Neutrophil (primary cell): ENCODE measurements around the gene MYO7A.

ENCODE experiments used
- H3K27ac ChIP-seq: fragments of 200-600 bp; sonication (generic); 2 replicates; pipeline ENCODE4 v1.5.1; 2016; ENCODE audit warnings: mild to moderate bottlenecking, moderate library complexity
- H3K27me3 ChIP-seq: fragments of 200-600 bp; sonication (generic); 2 replicates; pipeline ENCODE4 v1.6.0; 2016; ENCODE audit warnings: mild to moderate bottlenecking
- H3K36me3 ChIP-seq: fragments of 200-600 bp; sonication (generic); 2 replicates; pipeline ENCODE4 v1.5.1; 2017
- H3K4me1 ChIP-seq, 2 experiments: fragments of 200-600 bp in 1 of 2; sonication (generic) in 1 of 2; 1 replicate in 1 of 2; 2 replicates in 1 of 2; pipeline versions ENCODE4 v1.5.1 to v1.6.1; 2013 to 2016; ENCODE audit warnings: low read depth in 1 of 2, low read length in 1 of 2, mild to moderate bottlenecking in 1 of 2, moderate library complexity in 1 of 2; ENCODE audit not compliant: control insufficient read depth in 1 of 2, insufficient read depth in 1 of 2
- H3K4me3 ChIP-seq, 2 experiments: fragments of 200-600 bp in 1 of 2; sonication (generic) in 1 of 2; 1 replicate in 1 of 2; 2 replicates in 1 of 2; pipeline ENCODE4 v1.5.1; 2013 to 2016; ENCODE audit warnings: low read depth in 1 of 2, low read length in 1 of 2, mild to moderate bottlenecking in 1 of 2, moderate library complexity in 1 of 2
- H3K9me3 ChIP-seq: fragments of 200-600 bp; sonication (generic); 2 replicates; pipeline ENCODE4 v1.5.1; 2016
- TF ChIP-seq, protein P1 (sequence below): fragments of 200-600 bp; sonication (generic); IDR thresholded peaks from 2 replicates; pipeline ENCODE4 v1.5.1; 2016; ENCODE audit warnings: antibody characterized with exemption

MYO7A gene

DNA sequence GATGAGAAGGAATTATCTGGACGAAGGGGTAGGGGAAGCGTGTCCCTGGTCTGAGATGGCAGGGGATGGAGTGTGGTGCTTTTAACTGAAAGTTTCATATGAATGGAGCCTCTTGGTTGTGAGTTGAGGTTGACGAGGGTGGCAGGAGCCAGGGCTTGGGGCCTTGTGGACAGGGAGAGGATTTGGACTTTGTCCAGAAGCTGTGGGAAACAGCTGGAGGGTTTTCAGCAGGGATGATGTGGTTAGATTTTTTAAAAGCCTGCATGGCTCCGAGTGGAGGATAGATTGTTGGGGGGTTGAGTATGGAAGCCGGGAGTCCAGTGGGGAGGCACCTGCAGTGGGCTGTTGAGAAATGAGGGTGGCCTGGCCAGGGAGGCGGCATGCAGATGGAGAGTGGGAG, 24.8 kb downstream of the MYO7A start:
- no peak overlapping the region for H3K4me3 ChIP-seq
- no peaks in the 10 kb centered on the region for H3K36me3 ChIP-seq
- H3K27me3 ChIP-seq, result peaks cover 68% of the 10 kb centered on the region
- no peaks in the 10 kb centered on the region for H3K9me3 ChIP-seq
- TF ChIP-seq, protein P1, sequence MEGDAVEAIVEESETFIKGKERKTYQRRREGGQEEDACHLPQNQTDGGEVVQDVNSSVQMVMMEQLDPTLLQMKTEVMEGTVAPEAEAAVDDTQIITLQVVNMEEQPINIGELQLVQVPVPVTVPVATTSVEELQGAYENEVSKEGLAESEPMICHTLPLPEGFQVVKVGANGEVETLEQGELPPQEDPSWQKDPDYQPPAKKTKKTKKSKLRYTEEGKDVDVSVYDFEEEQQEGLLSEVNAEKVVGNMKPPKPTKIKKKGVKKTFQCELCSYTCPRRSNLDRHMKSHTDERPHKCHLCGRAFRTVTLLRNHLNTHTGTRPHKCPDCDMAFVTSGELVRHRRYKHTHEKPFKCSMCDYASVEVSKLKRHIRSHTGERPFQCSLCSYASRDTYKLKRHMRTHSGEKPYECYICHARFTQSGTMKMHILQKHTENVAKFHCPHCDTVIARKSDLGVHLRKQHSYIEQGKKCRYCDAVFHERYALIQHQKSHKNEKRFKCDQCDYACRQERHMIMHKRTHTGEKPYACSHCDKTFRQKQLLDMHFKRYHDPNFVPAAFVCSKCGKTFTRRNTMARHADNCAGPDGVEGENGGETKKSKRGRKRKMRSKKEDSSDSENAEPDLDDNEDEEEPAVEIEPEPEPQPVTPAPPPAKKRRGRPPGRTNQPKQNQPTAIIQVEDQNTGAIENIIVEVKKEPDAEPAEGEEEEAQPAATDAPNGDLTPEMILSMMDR, result no peak
- peaks cover 0 to 2% of the 10 kb centered on the region in 2 experiments for H3K4me1 ChIP-seq
- no peak overlapping the region for H3K27ac ChIP-seq

DNA sequence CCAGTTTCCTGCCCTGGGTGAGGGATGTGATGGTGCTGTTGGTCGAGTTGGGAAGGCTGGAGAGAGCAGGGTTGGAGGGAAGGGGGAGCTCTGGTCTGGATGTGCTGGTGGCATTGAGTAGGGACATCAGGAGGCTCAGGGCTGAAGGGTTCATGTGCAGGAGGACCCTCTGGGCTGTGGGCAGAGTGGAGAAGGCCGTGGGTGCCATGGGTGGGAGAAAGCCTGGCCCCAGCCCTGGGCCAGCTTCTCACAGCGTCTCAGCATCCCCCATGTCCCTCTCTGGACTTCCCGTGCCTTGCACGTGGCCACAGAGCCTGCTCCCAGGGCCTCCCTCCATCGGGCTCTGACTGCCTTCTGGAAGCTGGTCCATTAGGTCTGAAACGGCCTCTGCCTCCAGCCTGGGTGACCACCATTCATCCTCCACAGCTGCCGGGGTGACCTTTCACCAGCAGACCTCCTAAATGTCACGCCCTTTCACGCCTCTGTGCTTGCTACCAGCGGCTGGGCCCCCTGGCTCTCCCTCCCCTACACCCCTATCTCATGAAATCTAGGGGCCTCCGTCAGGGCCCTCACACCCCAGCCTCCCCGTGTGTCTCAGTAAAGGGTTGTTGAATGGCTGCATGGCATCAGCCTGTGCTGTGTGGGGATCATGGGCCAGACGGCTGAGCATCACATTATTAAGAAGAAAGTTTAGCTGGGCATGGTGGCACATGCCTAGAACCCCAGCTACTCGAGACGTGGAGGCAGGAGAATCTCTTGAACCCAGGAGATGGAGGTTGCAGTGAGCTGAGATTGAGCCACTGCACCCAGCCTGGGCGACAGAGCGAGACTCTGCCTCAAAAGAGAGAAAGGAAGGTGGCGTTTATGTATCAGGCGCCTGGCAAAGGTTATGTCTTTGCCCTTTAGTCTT, 25.5 kb downstream of the MYO7A start:
- Histone ChIP-seq H3K27me3 (peaks cover 61% of the 10 kb centered on the region), H3K9me3 (no peaks in the 10 kb centered on the region), H3K4me1 (no peaks in the 10 kb centered on the region), H3K4me3 (no peak overlapping the region), H3K27ac (no peak overlapping the region), H3K36me3 (no peaks in the 10 kb centered on the region)
- TF ChIP-seq, protein P1, result no peak

DNA sequence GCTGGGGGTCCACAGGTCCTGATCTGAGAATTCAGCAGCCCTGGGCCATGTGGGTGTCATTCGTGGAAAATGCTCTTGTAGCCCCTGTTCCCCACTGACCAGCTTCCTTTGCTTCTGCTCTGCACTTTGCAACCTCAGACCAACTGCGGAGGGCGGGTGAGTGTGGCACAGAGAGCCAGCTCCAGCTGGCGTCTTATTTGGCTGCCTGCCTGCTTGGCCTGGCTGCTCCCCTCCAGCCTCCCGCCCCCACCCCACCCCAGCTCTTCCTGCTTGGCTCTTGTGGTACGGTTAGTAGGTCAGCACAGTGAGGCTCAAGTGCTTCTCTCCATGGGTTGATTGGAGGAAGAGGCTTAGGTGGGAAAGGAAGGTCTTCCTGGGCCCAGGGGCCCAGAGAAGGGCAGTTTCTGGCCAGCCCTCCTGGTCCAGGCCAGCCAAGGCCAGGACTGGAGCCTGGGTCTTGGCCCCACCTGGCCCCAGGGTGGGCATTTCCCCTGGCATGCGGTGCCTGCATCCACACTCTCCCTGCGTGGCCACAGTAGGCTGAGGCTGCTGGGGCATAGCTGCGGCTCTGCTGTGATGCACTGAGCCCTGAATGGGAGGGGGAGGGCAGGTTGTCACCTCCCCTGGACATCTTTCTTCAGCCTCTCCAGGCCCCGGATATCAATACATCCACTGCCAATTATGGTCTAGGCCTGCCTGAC, 26.5 kb downstream of the MYO7A start:
- Histone ChIP-seq H3K9me3 (no peaks in the 10 kb centered on the region), H3K27me3 (peaks cover 51% of the 10 kb centered on the region), H3K4me3 (no peak overlapping the region), H3K36me3 (no peaks in the 10 kb centered on the region), H3K27ac (no peak overlapping the region), H3K4me1 (no peaks in the 10 kb centered on the region)
- TF ChIP-seq, protein P1, result no peak

DNA sequence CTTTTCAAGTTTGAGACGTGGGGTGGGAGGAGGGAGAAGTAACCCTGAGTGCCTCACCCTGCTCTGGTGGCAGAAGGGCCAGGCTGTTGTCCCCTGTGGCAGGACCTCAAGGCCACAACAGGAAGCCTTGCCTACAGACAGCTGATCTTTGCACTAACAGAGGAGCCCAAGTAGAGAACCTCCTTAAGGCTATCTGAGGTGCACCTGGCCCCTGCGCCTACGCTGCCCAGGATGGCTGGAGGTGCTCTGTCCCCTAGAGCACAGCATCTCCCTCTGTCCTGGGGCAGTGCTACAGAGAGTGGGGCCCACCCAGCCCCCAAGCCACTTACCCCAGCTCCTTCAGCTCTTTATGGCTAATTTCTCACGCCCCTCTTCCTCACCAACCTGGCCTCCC, 27.0 kb downstream of the MYO7A start:
- H3K9me3 ChIP-seq, result no peaks in the 10 kb centered on the region
- no peaks in the 10 kb centered on the region for H3K36me3 ChIP-seq
- TF ChIP-seq, protein P1, result no peak
- H3K27me3 ChIP-seq, result peaks cover 46% of the 10 kb centered on the region
- H3K4me3 ChIP-seq, result no peak overlapping the region
- no peaks in the 10 kb centered on the region for H3K4me1 ChIP-seq
- H3K27ac ChIP-seq, result no peak overlapping the region

DNA sequence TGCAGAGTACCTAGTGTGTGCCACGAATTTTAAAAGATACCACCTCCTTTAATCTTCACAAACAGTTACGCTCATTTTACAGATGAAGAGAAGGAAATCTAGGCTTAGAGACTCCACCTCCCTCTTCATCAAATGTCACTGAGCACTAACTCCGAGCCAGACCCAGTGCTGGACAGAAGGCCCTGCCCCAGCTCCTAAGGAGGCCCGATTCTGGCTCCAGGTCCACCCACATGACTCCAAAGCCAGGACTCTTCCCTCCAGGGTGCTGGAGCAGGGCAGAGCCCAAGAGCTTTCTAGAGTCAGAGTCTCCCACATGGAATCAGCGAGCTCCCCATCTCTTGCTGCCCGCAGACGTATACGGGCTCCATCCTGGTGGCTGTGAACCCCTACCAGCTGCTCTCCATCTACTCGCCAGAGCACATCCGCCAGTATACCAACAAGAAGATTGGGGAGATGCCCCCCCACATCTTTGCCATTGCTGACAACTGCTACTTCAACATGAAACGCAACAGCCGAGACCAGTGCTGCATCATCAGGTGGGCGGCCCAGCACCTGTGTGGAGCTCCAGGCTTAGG, 27.6 kb downstream of the MYO7A start:
- H3K4me1 ChIP-seq, result no peaks in the 10 kb centered on the region
- TF ChIP-seq, protein P1, result no peak
- no peak overlapping the region for H3K27ac ChIP-seq
- no peak overlapping the region for H3K4me3 ChIP-seq
- no peaks in the 10 kb centered on the region for H3K36me3 ChIP-seq
- peaks cover 40% of the 10 kb centered on the region for H3K27me3 ChIP-seq
- no peaks in the 10 kb centered on the region for H3K9me3 ChIP-seq
